Measurements from ENCODE around the gene FARP1.

Gene FARP1

DNA sequence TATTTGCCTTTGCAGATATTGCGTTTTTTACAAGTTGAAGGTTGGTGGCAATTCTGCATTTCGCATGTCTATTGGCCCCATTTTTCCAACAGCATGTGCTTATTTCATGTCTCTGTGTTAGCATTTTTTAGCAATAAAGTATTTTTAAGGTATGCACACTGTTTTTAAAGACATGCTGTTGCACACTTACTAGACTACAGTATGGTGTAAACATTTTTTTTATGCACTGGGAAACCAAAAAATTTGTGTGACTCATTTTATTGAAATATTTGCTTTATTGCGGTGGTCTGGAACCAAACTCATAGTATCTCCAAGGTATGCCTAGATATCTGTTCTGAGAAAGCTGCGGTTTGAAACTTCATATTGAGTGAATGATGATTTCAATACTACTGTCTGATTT lies 89.6 kb downstream of the FARP1 start:
- DNase-seq: no peak

GRCh38 chr13:98233127-98233526 lies 90.2 kb downstream of the FARP1 start:
- DNase-seq: no peak

- DNase-seq: no peak
Observed at GRCh38 chr13:98234348-98234747, 91.5 kb downstream of the FARP1 start.

DNA sequence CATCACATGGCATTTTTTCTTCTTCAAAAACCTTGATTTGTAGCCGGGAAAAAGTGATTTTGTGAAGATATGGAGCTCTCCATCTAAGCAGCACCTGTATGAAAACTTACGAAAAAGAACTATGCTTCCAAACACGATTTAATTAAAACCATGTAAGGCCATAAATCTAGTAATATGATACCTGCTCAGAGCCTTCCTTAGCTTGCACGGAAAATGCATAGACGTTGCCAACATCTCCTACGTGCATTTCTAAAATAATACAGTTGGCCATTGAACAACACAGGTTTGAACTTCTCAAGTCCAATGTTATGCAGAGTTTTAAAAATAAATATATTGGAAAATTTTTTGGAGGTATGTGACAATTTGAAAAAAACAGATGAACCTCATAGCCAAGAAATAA lies 93.3 kb downstream of the FARP1 start:
- DNase-seq: no peak

DNA sequence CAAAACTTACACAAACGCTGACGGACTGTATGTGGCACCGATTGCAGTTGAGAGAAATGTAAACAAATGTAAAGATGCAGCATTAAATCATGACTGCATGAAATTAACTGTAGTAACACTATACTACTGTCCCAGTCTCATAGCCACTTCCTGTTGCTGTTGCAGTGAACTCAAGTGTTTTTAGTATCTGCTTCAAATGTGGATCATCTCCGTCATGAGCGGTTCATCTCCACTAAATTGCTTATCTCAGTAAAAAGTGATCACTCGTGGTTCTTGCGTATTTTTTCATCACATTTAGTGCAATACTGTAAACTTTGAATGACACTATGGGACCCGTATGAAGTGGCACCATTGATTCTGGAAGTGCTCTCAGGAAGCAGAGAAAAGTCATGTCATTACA lies 94.4 kb downstream of the FARP1 start:
- DNase-seq: no peak

DNA sequence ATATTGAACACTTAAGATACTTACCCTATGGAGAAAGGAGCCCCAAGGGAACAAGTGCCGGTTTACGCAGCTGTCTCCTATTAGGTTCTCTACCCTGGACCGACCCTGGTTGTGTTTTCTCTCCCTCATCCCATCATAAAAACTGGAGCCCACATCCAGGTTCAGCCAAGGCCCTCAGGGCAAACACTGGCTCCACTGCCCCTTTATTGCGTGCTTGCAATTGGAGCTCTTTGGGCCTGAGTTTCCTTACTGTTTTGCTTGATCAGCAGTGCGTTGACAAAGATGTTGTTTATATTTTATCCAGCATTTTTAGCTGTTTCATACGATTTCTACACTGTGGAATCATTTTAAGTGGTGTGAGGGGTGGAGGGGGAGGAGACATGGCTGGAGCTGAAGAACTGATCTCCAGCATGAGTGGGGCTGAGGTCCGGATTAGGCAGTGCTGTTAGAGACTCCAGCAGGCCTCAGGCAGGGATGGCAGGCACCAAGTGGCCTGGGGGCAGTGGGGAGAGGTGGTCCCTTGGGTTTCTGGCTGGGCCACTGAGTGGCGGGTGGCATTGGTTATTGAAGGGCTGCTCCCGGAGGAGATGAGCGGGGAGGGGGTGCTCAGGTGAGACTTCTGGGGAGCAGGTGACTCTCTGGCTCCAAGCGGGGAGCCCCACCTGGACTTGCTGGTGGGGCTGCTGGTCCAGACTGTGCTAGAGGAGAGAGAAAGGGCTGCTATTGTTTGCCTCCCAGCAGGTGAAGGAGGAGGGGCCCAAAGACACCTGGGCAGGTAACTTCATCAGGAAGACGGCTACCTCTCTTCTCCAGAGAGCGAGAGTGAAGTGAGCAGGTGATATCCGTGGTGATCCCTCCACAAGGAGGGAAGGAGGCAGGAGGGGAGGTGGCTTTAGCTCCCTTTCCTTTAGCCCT lies 96.5 kb downstream of the FARP1 start:
- no peak for DNase-seq

- DNase-seq: no peak
Observed at GRCh38 chr13:98240135-98240534, 97.2 kb downstream of the FARP1 start.

- DNase-seq: no peak
Observed at GRCh38 chr13:98240974-98241373, 98.1 kb downstream of the FARP1 start.

- DNase-seq: no peak
Observed at GRCh38 chr13:98241976-98242375, 99.1 kb downstream of the FARP1 start.

- no peak for DNase-seq
Observed at GRCh38 chr13:98242403-98242802, 99.5 kb downstream of the FARP1 start.

DNA sequence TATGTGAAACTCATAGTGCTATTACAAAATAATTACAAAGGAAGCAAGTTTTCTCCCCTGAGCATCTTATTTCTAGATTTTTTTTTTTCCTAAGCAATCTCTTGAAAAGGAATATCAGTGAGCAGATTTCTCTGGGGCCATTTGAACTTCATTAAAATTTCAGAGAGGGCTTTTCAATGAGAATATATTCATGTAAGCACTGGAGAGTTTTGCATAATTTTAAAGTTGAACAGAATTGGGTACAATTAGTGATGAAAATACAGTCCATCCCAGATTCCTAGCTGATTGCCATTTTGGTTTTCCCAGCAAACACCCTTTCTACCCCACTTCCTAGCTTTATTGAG lies 101.0 kb downstream of the FARP1 start:
- DNase-seq: no peak

DNA sequence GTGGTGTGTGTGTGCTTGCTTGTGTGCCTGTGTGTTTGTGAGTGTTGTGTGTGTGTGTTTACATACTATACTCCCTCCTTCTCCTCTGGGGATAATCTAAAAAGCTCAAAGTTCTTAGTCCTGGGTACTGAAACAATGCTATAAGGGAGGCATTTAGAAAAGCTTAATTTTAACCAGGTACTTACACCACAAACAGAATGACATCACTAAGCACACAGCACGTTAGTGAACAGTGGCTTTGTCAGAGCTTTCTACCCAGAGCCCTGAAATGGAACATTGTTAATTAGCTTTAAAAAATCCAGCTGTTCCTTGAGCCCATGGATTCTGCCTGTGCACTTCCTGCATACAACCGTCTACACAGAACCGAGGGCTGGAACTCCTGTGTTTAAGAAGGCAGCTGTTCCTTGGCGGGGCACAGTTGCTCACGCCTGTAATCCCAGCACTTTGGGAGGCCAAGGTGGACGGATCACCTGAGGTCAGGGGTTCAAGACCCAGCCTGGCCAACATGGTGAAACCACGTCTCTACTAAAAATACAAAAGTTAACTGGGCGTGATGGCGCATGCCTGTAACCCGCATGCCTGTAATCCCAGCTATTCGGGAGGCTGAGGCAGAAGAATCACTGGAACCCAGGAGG lies 103.8 kb downstream of the FARP1 start:
- DNase-seq: no peak

DNA sequence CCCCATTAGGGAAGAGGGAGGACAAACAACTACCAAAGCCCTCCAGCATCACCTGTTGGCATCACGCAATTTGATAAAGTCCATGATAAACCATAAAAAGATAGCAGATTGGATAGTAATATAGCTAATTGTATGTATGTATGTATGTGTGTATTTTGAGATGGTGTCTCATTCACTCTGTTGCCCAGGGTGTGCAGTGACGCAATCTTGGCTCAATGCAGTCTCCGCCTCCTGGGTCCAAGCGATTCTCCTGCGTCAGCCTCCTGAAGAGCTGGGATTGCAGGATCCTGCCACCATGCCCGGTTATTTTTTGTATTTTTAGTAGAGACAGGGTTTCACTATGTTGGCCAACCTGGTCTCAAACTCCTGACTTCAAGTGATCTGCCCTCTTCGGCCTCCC lies 108.8 kb downstream of the FARP1 start:
- DNase-seq: no peak

DNA sequence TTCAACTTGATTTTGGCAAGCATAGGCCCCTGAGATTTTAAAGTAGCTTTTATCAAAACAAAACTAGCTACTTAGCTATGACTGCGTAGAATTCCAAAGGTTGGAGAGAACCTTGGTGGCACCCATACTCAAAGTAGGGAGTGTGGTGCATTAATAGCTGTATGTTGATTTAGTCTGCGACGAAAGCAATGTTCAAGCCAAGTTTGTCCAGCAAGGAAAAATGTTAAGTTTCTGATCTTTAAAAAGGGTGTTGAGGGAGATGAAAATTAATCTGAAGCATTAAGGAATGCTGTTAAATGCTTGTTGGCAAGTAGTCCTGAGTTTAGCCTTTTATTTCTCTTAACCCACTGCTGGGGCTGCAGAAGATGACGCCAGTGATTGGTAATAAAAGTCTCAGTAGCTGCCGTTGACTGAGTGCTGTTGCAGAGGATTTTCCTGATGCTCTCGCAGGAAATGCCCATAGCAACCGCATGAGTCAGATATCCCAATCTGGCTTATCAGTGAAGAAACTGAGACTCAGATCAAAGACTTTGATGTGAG lies 110.1 kb downstream of the FARP1 start:
- no peak for DNase-seq

- no peak for DNase-seq
Observed at GRCh38 chr13:98253526-98253925, 110.6 kb downstream of the FARP1 start.

GRCh38 chr13:98254513-98254912 lies 111.6 kb downstream of the FARP1 start:
- no peak for DNase-seq

DNA sequence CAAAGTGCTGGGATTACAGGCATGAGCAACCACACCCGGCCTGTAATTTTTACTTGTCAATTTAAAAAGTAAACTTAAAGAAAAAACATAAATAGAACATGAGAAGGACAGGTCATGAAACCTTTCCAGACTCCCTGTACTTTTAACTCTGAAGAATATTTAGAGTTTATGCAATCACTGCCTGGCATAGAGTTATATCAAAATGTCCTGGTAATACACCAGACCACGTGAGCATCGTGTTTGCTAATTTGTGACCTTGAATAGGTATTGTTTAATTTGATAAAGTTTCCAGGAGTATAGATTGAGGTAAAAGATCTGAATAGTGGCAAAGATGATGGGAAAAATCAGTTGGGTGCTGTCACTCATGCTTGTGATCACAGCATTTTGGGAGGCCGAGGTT lies 115.3 kb downstream of the FARP1 start:
- no peak for DNase-seq

GRCh38 chr13:98260357-98261164 lies 117.7 kb downstream of the FARP1 start:
- DNase-seq: no peak

- no peak for DNase-seq
Observed at GRCh38 chr13:98261165-98261702, 118.3 kb downstream of the FARP1 start.

GRCh38 chr13:98262292-98262691 lies 119.4 kb downstream of the FARP1 start:
- no peak for DNase-seq

DNA sequence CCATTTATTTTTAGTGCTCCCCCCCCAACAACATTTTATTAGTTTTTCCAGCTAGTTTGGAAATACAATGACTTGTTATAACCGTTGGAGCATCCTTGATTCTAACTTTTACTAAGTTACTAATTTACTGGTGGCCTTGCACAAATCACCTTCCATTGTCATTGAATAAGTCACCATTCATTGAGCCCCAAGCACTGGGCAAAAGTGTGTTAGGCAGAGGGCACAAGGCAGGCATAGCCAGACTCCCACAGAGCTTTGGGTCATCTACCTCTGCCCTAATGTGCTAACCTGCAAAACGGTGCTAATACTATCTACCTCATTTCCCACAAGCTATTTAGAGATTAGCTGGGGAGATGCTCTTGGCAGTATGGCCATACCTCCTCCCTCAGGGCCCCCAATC lies 120.9 kb downstream of the FARP1 start:
- no peak for DNase-seq

DNA sequence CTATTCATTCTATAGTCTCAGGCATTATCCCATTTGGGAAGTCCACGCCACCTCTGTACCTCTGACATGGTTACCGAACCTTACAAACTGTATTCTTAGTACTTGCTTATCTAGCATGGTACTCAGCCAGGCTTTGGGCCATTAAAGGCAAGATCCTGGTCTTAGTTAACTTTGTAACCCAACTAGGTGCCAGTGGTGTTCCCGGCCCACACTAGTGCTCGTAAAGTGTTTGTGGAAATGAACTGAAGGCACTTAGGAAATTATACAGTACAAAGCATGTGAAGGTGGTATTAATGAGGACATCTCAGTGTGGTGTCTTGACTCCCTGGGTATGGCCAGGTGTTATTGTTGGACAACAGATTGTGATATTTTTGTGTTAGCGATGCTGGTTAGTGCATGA lies 122.0 kb downstream of the FARP1 start:
- no peak for DNase-seq
